ENCODE measurements around the gene ZNF322. TPM values are rescaled to one million over a fixed set of nuclear protein-coding genes. Genes with fewer than 3 reads are reported as not detected.

The ZNF322 gene
- total RNA-seq, 1 donor from 2014 or later = 15.3 TPM

- DNase-seq (ENCODE audit: low spot score) = no peak
- intact Hi-C loops (cut with DNase I) = loop anchor here (1.0 to 10.0 kb wide), 3 partner anchors 254 to 1270 kb away; a partner anchor contains a TSS
Observed at GRCh38 chr6:26594730-26595632, 64.6 kb downstream of the ZNF322 start.

- no peak for DNase-seq (ENCODE audit: low spot score)
- intact Hi-C loops (cut with DNase I) = loop anchor here (10.0 kb wide), 2 partner anchors 419 to 1271 kb away; a partner anchor contains a TSS
Observed at GRCh38 chr6:26594131-26594498, 65.4 kb downstream of the ZNF322 start.

- DNase-seq (ENCODE audit: low spot score) = no peak
- intact Hi-C loops (cut with DNase I) = loop anchor here (10.0 kb wide), 2 partner anchors 419 to 1271 kb away; a partner anchor contains a TSS
Observed at GRCh38 chr6:26593278-26594130, 66.0 kb downstream of the ZNF322 start.

GRCh38 chr6:26592649-26593048 lies 66.9 kb downstream of the ZNF322 start:
- DNase-seq (ENCODE audit: low spot score) = no peak
- intact Hi-C loops (cut with DNase I) = loop anchor here (10.0 kb wide), 2 partner anchors 418 to 1272 kb away; a partner anchor contains a TSS

- intact Hi-C loops (cut with DNase I) = no loop called here
- no peak for DNase-seq (ENCODE audit: low spot score)
Observed at GRCh38 chr6:26588965-26589364, 70.6 kb downstream of the ZNF322 start.

Other genes with a start within 250 kb of the ZNF322 start
- gene BTN3A3, start 219.2 kb downstream of the ZNF322 start, total RNA-seq = 8.5 TPM
- 15.7 TPM for gene BTN2A1, start 201.8 kb downstream of the ZNF322 start, total RNA-seq
- not detected for gene BTN1A1, start 159.4 kb downstream of the ZNF322 start, total RNA-seq
- gene HMGN4, start 121.4 kb downstream of the ZNF322 start, total RNA-seq = 34.7 TPM
- 7.4 TPM for gene ABT1, start 62.8 kb downstream of the ZNF322 start, total RNA-seq

All from cardiac septum (tissue), 1 donor.